Uterus (tissue), 4 donors: Measurements from ENCODE around the gene TRMT44. TPM values are rescaled to one million over a fixed set of nuclear protein-coding genes. Genes with fewer than 3 reads are reported as not detected.

Experiments used
- DNase-seq, 2 donors: peaks; one replicate each; pipeline ENCODE4 v3.0.0-alpha.2; 2019 to 2020
- H3K27ac ChIP-seq, 2 donors: fragments of 200-600 bp; sonication (generic); 1 replicate in 1 of 2; 2 replicates in 1 of 2; pipeline ENCODE4 v1.5.1; 2016 to 2018
- H3K27me3 ChIP-seq, 2 donors: fragments of 200-600 bp; sonication (generic); one replicate each; pipeline ENCODE4 v1.5.1; 2018 to 2019; ENCODE audit warnings: control low read depth in 1 of 2
- H3K36me3 ChIP-seq, 2 donors: fragments of 200-600 bp; sonication (generic); one replicate each; pipeline ENCODE4 v1.5.1; 2019; ENCODE audit warnings: control low read depth in 1 of 2
- H3K4me1 ChIP-seq, 2 donors: fragments of 200-600 bp; sonication (generic); one replicate each; pipeline ENCODE4 v1.5.1; 2018 to 2019; ENCODE audit warnings: control low read depth in 1 of 2
- H3K4me3 ChIP-seq, 2 donors: fragments of 200-600 bp; sonication (generic); 1 replicate in 1 of 2; 2 replicates in 1 of 2; pipeline ENCODE4 v1.5.1; 2018 to 2019; ENCODE audit warnings: mild to moderate bottlenecking in 1 of 2
- H3K9me3 ChIP-seq, 2 donors: fragments of 200-600 bp; sonication (generic); one replicate each; pipeline ENCODE4 v1.5.1; 2019; ENCODE audit warnings: control low read depth in 1 of 2
- POLR2A ChIP-seq, 2 donors: fragments of 450-650 bp; IDR thresholded peaks; one replicate each; pipeline ENCODE4 v1.6.1; 2016; ENCODE audit warnings: antibody characterized with exemption in 2 of 2, mild to moderate bottlenecking in 1 of 2, moderate library complexity in 1 of 2
- intact Hi-C: fragments of 100-400 bp; cut with DNase I; formaldehyde crosslinking; loops from one replicate; pipeline ENCODE4 v1.15.1; 2023; ENCODE audit warnings: low total_unique reads
- total RNA-seq, 4 donors: library from RNA; depleted of rRNA in 3 of 4; stranded (reverse); fragments of >200 nt in 3 of 4; gene quantifications; one replicate each; pipeline versions ENCODE4 v1.1.0 to v1.2.4, GENCODE V29; 2014 to 2023
- TF ChIP-seq, protein P1 (sequence below), 4 experiments: fragments of 200-600 bp in 2 of 4; fragments of 450-650 bp in 2 of 4; sonication (generic) in 2 of 4; IDR thresholded peaks; one replicate each; pipeline ENCODE4 v1.5.1; 2016 to 2019; ENCODE audit warnings: antibody characterized with exemption in 4 of 4, mild to moderate bottlenecking in 2 of 4, moderate library complexity in 1 of 4
- donor health status: DM: yes; HTN: yes; CAD: no.

Gene TRMT44
- total RNA-seq, 4 donors from 2014 or later: 3.3 to 38.8 (median 32.3) TPM

DNA sequence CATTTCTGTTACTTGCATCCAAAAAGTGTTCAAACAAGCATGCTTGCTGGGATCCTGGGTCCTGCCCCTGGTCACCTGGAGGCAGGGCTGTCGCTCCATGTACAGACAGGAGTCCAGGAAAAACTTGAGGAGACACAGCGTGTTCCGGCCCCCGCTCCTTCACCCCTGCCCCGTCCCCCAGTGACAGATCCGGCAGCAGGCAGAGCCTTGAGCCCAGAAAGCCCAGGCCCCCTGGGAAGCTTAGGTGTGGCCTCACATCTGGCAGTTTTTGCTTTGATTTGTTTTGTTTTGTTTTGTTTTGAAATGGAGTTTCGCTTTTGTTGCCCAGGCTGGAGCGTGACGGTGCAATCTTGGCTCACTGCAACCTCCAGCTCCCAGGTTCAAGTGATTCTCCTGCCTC is 67.0 kb downstream of the TRMT44 start:
- intact Hi-C loops: no loop called here
- Histone ChIP-seq H3K9me3 (no peaks in the 10 kb centered on the region), H3K27ac (peak overlapping the region; percentile 73 to 86), H3K36me3 (no peaks in the 10 kb centered on the region), H3K27me3 (no peaks in the 10 kb centered on the region), H3K4me1 (peaks cover 6 to 10% of the 10 kb centered on the region in 2 donors), H3K4me3 (no peak overlapping the region)
- no peak for DNase-seq
- TF ChIP-seq, protein P1, sequence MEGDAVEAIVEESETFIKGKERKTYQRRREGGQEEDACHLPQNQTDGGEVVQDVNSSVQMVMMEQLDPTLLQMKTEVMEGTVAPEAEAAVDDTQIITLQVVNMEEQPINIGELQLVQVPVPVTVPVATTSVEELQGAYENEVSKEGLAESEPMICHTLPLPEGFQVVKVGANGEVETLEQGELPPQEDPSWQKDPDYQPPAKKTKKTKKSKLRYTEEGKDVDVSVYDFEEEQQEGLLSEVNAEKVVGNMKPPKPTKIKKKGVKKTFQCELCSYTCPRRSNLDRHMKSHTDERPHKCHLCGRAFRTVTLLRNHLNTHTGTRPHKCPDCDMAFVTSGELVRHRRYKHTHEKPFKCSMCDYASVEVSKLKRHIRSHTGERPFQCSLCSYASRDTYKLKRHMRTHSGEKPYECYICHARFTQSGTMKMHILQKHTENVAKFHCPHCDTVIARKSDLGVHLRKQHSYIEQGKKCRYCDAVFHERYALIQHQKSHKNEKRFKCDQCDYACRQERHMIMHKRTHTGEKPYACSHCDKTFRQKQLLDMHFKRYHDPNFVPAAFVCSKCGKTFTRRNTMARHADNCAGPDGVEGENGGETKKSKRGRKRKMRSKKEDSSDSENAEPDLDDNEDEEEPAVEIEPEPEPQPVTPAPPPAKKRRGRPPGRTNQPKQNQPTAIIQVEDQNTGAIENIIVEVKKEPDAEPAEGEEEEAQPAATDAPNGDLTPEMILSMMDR (IDR thresholded peaks at IDR 0.05): no peak
- no peak for TF ChIP-seq POLR2A (IDR thresholded peaks at IDR 0.05)

DNA sequence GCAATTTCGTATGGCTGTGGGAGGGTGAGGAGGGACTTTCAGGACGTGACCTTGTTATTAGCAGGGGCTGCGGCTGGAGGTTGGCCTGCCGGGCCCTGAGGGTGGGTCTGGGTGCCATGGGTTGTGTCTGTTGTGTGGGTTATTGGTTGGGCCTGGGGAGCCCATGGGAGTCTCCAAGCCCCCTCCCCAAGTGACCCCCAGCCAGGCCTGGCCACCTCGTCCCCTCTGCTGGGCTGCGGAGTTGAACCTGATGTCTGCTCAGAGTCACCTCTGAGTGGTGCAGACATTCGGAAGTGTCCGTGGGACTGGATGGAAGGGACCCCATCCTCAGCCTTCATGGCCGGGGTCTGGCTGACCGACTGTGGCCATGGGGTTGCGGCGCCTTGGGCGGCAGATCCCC is 67.7 kb downstream of the TRMT44 start:
- DNase-seq: no peak
- Histone ChIP-seq H3K36me3 (no peaks in the 10 kb centered on the region), H3K4me1 (peaks cover 6 to 7% of the 10 kb centered on the region in 2 donors), H3K9me3 (no peaks in the 10 kb centered on the region), H3K4me3 (no peak overlapping the region), H3K27ac (peak overlapping the region in 1 of 2 donors; percentile 86), H3K27me3 (no peaks in the 10 kb centered on the region)
- intact Hi-C loops: no loop called here
- TF ChIP-seq, protein P1 (IDR thresholded peaks at IDR 0.05): no peak
- no peak for TF ChIP-seq POLR2A (IDR thresholded peaks at IDR 0.05)

DNA sequence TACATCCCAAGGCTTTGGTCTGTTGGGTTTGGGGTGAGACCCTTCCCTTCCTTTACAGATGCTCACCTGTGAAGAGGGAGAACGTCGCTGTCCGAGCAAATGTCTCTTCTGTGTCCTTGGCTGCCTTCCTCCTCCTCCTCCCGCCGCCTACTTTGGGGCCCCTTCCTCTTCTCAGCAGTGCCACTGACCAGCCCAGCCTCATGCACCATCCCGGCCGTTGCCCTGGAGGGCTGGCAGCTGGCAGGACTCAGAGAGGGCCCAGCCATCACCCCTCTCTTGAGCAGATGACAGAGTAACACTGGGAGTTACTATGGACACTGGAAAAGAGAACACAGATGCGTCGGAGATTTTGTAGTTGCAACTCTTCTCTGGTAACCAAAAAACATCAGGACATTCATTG is 68.2 kb downstream of the TRMT44 start:
- intact Hi-C loops: no loop called here
- no peaks in the 10 kb centered on the region for H3K9me3 ChIP-seq
- DNase-seq: no peak
- H3K27me3 ChIP-seq: no peaks in the 10 kb centered on the region
- TF ChIP-seq, protein P1 (IDR thresholded peaks at IDR 0.05): no peak
- no peak for TF ChIP-seq POLR2A (IDR thresholded peaks at IDR 0.05)
- H3K4me1 ChIP-seq: peaks cover 5 to 6% of the 10 kb centered on the region in 2 donors
- no peak overlapping the region for H3K27ac ChIP-seq
- no peaks in the 10 kb centered on the region for H3K36me3 ChIP-seq
- H3K4me3 ChIP-seq: no peak overlapping the region

DNA sequence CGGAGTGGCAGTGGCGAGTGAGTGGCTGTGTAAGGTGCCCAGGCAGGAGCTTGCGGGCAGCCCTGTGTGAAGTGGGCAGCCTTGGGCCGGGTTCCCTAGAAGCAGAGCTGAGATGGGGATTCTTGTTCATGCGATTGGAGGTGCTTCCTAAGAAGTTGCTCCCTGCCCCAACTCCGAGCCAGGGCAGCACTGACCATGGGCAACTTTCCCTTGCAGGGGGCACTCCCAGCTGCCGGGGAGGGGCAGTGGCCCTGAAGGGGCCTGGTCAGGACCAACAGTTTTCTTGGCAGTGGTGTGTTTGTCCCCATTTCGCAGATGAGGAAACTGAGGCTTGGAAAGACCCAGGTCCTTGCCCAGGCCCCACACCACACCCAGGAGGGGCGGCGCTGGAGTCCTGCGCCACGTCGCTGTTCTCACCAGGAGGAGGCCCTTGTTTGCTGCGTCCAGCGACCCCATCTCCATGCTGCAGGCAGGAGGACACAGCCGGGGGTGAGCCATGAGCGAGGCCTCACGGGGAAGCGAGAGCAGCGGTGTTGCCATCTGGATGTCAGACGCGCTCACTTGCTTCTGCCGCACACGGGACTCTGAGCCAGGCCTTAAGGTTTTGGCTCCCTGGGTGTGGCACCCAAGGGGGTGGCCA is 68.9 kb downstream of the TRMT44 start:
- DNase-seq: no peak
- Histone ChIP-seq H3K36me3 (no peaks in the 10 kb centered on the region), H3K27ac (no peak overlapping the region), H3K4me3 (no peak overlapping the region), H3K4me1 (peaks cover 0 to 6% of the 10 kb centered on the region in 2 donors), H3K9me3 (no peaks in the 10 kb centered on the region), H3K27me3 (no peaks in the 10 kb centered on the region)
- intact Hi-C loops: no loop called here
- no peak for TF ChIP-seq POLR2A (IDR thresholded peaks at IDR 0.05)
- TF ChIP-seq, protein P1 (IDR thresholded peaks at IDR 0.05): no peak

DNA sequence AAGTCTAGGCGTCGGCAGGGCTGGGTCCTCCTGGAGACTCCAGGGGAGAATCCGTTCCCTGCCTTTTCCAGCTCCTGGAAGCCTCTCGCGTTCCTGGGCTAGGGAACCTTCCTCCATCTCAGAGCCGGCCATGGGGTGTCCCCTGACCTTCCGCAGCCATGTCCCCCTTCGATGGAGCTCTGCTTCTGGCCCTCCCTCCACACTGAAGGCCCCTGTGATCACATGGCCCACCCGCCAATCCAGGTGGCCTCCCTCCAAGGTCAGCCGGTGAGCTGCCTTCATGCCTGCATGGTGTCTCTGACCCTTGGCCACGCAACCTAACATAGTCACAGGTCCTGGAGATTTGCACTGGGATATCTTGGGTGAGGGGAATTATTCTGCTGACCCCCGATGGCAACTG is 69.6 kb downstream of the TRMT44 start:
- Histone ChIP-seq H3K4me1 (peaks cover 0 to 6% of the 10 kb centered on the region in 2 donors), H3K27ac (no peak overlapping the region), H3K4me3 (no peak overlapping the region), H3K36me3 (no peaks in the 10 kb centered on the region), H3K9me3 (no peaks in the 10 kb centered on the region), H3K27me3 (no peaks in the 10 kb centered on the region)
- DNase-seq: no peak
- TF ChIP-seq POLR2A (IDR thresholded peaks at IDR 0.05): no peak
- TF ChIP-seq, protein P1 (IDR thresholded peaks at IDR 0.05): no peak
- intact Hi-C loops: no loop called here
